Stimulated activated CD4-positive, alpha-beta T cell treated with anti-CD3 and anti-CD28 coated beads, Interleukin-12 subunit alpha, Interleukin-12 subunit beta, amount 100 ng/mL, for 24 hours (primary cell): ENCODE data around the gene SLC66A1.
A peak's percentile ranks its signal among the peaks of the same experiment; 100 is the strongest.

Experiments
- DNase-seq, 2 experiments: peaks; one replicate each; pipeline ENCODE4 v3.0.0-alpha.2; 2020; ENCODE audit warnings: low read depth in 2 of 2

The SLC66A1 gene

DNA sequence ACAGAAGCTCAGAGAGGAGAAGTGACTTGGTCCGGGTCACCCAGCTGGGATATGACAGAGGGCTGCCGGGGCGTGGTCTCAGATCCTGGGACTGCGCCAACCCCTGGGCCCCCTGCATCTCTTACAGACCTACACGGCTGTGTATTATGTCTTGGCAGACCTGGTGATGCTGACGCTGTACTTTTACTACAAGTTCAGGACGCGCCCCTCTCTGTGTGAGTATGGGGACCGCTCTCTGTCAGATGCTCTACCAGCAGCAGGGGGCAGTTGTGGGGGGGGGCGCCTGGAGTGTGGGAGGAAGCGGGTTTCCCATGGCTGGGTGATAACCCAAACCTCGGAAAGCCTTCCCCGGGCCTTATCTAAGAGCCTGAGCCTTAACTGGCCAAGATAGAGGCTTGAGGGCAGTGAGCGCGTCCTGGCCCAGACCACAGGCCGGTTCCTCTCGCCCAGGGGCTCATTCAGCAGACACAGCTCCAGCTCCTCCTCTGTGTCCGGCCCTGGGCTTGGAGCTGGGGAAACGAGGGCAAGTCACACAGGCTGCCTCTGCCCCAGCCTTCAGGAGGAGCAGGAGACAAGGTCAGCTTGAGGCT lies 13.3 kb downstream of the SLC66A1 start:
- no peak for DNase-seq

DNA sequence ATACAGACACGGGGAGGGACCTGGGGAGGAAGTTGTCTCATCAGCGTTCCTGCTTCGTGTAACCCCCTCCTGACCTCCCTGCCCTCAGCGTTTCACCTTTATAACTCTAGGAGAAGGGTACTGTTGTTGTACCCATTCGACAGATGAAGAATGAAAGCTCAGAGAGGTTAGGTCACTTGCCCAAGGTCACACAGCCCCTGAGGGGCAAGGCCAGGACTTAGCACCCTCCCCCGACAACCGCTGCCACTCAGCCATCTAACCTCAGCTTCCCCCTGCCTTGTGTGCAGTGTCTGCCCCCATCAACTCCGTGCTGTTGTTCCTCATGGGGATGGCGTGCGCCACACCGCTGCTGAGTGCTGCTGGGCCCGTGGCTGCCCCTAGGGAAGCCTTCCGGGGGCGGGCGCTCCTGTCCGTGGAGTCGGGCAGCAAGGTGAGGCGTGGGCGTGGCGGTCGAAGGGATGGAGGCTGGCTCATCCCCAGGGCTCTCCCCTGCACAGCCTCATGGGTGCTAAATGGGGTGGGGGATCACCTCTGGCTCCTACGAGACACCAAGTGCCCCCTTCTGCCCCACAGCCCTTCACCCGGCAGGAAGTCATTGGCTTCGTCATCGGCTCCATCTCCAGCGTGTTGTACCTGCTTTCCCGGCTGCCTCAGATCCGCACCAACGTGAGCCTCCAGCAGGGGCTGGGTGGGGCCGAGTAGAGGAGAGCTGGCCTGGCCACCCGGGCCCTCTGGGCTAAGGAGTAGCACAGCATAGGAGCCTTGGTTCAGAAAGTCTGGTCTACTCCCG lies 14.0 kb downstream of the SLC66A1 start:
- DNase-seq = no peak

DNA sequence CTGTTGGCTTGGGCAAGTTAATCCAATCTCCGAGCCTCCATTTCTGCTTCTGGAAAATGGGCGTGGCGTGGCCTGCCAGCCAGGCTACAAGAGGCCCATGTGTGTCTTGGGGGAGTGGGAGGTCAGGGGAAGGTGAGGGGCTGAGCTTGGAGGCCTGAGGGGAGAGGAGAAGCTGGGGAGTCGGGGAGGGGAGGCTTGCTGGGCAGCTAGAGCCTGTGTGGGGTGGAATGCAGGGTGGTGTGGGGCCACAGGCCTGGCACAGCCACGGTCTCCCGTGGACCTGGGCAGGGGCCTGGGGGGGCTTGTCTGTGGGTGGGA lies 14.6 kb downstream of the SLC66A1 start:
- DNase-seq = no peak

DNA sequence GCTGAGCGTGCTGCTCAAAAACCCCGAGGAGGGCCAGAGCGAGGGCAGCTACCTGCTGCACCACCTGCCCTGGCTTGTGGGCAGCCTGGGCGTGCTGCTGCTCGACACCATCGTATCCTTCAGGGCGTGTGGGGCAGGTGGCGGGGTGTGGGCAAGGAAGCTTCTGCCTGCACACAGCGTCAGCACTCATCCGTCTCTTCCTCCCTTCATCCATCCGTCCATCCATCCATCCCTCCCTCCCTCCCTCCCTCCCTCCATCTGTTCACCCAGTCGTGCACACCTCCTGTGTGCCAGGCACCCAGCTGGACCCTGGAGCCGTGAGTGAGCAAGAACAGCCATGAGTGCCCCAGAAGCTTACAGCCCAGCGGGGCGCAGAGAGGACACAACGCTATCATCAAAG lies 15.2 kb downstream of the SLC66A1 start:
- DNase-seq = no peak

DNA sequence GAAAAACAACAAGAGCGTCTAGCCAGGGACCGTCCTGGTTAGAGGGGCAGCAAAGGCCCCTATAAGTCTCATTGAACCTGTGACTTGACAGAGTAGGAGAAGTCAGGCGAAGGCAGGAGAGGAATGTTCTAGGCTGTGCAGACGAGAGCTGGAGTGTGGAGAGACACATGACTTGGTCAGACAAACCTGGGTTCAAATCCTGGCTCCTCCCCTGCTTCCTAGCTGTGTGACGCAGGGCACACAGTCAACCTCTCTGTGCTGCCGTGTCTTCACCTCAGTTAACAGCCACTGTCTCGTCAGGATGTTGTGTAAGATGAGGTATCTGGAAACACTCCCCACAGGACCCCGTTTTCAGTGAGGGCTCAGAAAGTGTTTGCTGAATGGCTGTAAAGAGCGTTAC lies 15.6 kb downstream of the SLC66A1 start:
- no peak for DNase-seq

DNA sequence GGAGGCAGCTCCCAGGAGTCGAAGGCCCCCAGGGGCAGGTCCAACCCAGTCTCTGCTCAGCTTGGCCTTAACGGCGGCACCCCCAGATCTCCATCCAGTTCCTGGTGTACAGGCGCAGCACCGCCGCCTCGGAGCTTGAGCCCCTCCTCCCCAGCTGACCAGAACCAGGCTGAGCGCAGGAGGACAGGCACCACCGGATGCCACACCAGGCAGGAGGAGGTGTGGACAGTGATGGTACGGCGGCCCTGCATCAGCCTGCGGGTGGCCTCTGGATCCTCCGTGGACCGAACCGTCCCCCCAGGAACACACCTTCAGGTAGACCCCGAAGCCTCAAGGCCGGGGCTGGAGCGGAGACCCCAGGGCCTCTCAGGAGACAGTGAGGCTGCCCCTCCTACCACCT lies 16.4 kb downstream of the SLC66A1 start:
- DNase-seq = no peak

DNA sequence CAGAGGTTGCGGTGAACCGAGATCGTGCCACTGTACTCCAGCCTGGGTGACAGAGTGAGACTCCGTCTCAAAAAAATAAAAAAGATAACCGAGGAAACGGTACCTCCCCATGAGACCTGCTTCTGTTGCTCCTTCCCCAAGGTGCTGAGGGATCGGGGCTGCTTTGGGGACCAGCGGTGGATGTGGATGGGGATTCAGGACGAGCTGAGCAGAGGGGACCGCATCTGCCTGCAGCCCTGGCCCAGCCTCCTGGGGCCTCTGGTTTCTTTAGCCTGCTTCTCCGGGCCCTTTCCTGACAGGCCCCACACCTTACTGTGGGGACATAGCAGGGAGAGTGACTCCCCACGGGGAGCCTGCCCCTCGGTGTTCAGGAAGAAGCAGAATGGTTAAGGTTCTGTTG lies 17.1 kb downstream of the SLC66A1 start:
- DNase-seq = no peak

DNA sequence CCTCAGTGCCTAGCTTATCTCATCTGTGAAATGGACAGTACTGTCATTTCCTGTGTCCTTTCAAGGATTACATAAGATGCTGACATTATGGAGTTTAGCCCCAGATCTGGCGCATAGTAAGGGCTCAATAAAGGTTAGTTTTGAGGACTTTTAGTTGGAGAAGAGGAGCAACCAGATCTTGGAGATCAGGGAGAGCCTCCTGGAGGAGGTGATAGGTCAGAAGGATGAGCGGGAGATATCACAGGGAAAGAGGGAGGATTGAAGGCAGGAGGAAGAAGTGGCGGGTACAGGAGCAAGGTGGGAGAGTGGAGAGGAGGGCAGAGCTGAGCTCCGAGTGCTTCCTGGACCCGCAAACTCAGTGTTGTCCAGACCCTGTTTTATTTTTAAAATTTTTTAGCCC lies 17.5 kb downstream of the SLC66A1 start:
- no peak for DNase-seq

DNA sequence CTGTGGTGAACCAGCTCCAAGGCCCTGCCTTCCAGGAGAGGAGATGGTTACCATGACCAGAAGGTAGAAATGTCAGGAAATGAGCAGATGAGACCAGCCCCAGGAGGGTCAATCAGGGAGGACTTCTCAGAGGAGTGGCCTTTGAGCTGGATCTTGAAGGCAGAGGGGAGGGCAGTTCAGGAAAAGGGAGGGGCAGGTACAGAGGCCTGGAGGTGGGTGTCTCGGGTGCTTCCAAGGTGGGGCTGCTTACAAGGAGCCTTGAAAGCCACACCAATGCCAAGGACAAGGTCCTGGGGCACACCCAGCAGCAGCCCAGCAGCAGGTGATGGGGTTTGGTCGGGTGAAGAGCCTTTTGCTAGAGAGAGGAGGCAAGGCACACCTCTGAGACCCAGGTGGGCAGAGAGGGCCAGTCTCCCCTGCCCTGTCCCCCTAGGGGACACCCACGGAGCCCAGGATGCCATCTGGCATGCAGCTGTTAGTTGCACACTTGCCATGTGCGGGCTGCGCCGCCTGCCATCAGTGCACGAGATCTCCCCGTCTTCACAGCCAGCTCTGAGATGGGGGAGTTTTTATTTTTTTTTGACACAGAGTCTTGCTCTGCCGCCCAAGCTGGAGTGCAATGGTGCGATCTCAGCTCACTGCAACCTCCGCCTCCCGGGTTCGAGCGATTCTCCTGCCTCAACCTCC lies 18.5 kb downstream of the SLC66A1 start:
- DNase-seq = no peak

DNA sequence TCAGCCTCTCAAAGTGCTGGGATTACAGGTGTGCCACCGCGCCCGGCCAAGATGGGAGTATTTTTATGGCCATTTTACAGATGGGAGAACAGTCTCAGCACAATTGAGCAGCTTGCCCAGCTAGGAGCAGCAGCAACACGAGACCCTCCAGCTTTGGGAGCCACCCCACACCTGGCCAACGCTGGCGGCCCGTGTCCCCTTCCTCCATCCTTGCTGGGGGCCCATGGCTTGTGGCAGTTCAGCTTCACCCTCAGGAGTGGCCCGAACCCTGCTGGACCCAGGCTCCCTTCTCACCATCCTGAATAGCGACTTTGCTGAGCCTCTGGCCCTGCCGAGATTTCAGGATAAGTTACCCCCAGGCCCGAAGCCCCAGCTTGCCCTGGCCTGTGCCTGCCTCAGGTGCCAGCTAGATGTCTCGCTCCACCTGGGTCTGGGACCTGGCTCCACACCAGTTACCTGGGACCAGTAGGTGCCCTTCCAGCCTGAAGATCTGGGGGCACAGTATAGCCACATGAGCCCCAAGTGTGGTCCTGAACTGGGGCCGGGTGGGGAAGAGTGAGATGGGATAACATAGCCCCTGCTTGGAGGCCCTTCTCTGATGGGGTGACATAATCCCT lies 19.2 kb downstream of the SLC66A1 start:
- no peak for DNase-seq

DNA sequence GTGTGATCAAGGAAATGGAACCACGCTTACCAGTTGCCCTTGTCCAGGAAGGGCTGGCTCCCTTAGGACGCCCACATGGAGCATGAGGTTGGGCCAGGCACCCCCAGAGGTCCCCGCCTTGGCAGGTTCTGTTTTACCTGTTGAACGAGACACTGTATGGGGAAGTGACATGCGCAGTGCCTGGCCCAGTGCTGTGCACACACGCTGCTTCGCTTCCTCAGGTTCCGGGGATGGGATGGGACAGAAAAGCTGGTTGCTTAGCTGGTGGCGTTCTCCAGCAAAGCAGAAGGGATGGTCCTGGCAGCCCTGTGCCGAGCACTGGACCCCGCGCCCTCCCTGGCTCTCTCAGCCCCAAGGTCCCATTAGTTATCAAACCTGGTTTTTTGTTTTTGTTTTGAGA lies 20.7 kb downstream of the SLC66A1 start:
- no peak for DNase-seq

DNA sequence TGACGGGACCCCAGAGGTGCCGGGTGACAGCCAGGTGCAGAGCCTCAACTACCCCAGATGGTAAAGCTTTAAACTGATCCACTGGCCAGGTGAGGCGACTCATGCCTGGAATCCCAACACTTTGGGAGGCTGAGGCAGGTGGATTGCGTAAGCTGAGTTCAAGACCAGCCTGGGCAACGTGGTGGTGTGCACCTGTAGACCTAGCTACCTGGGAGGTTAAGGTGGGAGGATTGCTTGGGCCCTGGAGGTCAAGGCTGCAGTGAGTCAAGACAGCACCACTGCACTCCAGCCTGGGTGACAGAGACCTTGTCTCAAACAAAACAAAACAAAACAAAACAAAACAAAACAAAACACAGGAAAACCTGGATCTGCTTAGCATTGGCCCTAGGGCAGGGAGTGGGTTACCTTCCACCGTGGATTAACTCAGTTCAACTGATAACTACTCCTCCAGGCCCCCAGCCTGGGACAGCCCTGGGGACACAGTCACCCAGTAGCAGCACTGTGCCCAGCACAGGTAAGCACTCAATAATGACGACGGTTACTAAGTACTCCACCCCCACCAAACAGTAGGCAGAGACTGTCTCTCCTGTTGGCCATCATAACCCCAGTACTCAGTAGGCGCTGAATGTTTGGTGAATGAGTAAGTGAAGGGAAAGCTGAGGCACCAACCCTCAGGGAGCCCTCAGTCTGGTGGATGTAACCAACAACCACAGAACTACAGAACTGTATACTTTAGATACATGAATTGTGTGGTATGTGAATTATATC lies 21.6 kb downstream of the SLC66A1 start:
- DNase-seq = no peak

DNA sequence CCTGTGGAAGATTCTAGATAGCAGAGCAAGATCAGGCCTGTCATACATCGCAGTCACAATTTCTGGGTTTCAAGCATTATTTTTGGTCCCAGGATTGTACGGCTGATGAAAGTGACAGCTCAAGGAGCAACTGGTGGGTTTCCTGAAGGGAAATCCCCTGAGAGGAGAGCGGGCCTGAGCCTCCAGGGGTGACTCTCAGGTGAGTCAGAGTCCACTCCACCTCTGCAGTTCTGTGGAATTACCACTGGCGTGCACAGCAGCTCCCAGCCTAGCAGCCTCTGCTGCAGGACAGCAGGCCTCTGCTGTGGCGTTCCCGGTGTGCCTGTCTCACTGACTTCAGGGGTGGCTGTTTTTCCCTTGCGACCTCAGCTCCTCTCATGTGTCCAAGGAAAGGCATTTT lies 24.4 kb downstream of the SLC66A1 start:
- DNase-seq = peak; percentile 38 to 49

DNA sequence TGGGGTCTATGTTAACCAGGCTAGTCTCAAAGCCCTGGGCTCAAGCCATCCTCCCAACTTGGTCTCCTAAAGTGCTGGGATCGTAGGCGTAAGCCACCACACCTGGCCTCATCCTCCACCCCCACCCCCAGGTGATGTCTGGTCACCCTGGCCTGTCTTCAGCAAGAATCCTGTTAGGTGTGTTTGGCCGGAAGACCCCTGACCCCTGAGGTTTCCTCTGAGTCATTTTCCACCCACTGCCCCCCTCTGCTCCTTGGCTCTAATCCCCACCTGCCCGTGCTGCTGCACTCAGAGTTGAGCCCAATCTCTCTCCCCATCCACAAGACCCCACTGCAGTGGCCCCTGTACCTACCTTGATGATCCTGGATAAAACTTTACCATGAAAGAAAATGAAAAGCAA lies 25.2 kb downstream of the SLC66A1 start:
- no peak for DNase-seq

DNA sequence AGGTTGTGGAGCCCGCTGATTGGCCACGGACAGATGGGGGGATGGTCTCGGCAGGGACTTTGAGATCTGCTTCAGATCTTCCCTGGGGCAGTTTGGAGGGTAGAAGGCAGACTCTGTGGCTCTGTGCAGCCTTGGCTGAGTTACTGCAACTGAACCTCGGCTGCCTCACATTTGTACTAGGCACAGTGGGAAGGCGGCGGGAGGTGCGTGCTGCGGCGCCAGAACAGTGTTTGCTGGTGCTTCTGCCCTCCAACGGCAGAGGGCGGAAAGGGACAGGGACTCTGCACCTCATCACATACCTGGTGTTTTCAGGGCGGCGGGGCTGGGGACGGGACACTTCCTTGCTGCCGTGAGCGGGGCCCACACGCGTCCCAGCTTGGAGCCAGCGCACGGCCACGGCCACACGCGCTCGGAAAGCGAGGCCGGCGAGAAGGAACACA lies 26.2 kb downstream of the SLC66A1 start:
- no peak for DNase-seq

DNA sequence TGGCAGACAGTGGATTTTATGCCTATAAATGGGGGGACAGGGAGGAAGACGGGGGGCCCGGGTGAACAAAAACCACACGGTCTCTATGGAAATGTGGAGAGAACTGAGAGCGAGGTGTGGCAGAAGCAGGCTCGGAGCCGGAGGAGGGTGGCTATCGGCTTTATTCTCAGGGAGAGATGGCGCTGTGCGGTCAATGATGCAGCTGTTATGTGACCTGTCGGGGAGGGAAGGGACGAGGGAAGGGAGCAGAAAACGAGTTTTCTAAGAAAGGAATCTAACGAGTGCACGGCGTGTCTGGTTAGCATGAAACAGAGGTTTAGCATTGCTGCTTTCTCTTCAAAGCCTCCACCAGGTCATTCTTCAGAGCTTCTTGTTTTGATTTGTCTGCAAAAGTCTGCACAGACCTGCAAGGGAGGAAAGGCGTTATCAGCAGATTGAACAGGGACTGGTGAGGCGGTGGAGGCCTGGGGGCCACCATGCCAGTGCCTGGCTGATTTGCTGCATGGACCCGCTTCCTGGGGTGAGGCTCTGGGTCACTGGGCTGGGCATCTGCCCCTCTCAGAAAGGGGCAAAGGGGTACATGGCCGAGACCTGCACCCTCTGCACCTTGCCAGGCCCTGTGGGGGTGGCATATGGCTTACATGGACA lies 27.2 kb downstream of the SLC66A1 start:
- DNase-seq = no peak

DNA sequence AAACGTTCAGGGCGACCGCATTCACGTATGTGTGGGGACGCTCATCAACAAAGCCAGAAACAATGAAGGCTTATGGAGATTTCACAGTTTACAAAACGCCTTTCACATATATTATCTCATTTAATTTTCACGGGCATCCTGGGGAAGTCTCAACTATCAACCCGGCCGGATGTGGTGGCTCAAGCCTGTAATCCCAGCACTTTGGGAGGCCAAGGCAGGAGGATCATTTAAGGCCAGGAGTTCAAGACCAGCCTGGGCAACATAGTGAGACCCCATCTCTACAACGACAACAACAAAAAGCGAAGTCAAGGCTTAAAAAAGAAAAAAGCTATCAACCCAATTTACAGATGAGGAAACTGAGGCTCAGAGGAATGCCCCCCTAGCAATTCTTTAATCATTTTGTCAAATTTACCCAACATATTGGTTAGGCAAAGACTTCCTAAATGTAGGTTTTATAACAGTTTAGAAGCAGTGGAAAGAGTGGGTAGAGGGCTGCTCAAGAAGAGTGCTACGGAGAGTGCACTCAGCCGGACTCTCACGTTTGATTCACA lies 28.3 kb downstream of the SLC66A1 start:
- no peak for DNase-seq

DNA sequence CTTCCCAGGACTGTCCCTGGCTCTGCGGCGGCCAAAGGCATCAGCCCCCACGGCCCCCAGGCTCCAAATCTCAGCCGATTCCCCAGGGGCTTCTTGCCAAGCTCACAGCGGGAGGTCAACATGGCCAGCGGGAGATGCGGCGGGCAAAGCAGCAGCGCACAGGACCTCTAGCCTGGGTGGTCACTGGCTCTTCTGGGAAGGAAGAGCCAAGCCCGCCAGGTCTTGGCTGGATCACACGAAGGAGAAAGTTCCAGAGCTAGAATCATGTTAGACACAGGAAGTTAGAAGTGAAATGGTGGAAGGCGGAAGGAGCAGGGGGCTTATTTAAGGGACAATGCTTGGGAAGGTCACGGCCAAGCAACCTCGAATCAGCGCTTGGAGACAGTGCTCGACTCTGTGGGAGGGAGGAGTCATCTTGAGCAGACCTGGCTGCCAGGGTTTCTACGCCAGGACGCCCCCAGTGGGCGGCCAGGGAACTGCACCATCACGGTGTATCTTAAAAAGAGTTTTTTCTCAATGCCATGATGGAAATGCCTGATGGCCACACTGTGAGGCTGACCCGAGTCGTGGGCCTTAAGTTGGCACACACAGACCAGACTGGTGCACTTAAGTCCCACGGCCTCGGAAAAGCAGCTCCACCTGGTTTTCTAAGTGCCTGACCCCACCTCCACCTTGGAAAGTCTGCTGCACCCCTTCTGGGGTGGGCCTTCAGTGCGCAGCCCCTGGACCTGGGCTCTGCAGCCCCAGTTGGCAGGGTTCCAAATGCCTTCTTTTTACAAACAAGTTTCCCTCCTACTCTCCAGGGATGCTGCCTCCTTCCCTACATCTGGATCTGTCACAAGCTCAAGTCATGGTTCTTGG lies 29.3 kb downstream of the SLC66A1 start:
- peak; percentile 47 to 80 for DNase-seq

DNA sequence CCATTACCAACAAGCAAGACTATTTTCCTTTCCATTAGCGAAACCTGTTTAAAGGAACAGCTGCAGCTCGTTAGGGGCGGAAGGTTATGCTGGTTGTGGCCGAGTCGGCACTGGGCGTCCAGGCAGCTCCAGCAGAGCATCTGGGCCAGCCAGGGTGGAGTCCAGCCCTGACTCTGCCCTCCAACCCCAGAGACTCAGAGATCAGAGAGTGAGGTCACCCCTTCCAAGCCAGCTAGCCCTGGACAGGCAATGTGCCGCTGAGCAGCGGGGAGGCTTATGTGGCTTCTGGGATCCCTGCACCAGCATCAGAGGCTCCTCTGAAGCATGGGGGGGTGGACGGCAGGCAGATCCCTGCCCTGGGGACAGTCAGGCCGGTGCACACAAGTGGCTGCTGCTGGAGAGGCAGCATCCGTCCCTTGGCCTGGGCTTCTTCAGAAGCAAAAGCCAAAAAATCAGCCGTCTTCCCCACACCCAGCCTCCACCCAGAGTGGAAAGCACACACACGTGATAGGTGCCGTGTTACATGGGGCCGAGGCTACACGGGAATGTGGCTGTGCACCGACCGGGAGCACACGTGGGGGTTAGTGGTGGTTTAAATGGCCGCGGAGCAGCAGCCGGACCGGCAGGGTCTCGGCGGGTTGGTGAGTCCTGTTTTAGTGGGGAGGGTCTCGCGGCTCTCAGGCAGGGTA lies 30.1 kb downstream of the SLC66A1 start:
- no peak for DNase-seq
